ENCODE measurements around the gene FARP1.

FARP1 gene

DNA sequence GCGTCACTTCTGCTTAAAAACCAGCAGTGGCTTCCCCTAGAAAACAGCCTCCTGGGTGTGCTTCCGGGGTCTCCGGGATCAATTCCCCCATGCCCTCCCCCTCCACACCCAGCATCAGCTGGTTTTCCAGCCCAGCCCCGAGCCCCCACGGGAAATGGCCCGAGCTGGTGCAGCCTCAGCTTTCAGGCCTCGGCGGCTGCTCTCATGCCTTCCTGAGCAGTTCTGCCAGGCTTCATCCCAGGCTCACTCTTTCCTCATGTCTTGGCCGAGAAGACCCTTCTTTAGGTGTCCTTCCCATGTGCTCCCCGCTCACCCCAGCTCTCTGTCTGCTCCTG, 137.2 kb downstream of the FARP1 start:
- DNase-seq (ENCODE audit: insufficient read length, low spot score) (no peak), FAIRE-seq (no peak)
- TF ChIP-seq POLR2A (IDR thresholded peaks at IDR 0.05; ENCODE audit: low read depth, low read length) = no peak

DNA sequence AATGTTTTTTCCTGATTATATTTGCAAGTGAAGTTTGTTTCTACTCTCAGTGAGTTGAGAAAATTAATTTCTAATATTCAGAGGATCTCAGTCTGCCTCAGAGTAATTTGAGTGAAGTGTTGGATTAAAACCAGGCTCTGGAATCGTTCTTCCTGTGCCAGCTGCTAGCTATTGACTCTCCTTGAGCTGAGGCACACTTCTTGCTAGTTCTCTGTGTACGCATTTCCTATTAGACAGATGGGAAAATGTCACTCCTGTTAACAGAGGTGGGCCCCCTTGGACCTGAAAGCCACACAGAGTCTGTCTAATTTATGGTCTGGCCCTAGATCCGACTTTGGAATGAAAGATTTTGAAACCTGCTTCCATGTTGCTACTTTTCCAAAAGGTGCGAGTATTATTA, 141.8 kb downstream of the FARP1 start:
- no peak for DNase-seq (ENCODE audit: insufficient read length, low spot score)
- no peak for TF ChIP-seq POLR2A (IDR thresholded peaks at IDR 0.05; ENCODE audit: low read depth, low read length)
- FAIRE-seq = no peak

DNA sequence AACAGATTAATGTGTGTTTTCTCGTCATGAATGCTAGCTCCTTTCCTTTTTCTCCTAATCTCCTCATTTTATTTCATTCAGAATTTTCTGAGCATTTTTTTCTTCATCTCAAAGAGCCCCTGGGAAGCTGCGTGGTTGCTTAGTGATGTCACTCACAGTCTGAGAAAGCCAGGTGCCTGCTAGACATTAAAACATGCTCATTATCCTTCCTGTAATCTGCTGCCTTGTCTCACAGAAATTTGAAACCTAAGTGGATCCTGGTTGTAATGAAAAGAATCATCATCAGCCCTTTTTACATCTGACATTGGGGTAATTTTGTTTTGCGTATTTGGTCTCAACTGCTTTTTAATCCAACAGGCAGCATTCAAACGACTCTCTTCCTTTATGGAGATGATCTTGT, 142.4 kb downstream of the FARP1 start:
- DNase-seq (ENCODE audit: insufficient read length, low spot score) (no peak), FAIRE-seq (peak; percentile 6)
- no peak for TF ChIP-seq POLR2A (IDR thresholded peaks at IDR 0.05; ENCODE audit: low read depth, low read length)

- FAIRE-seq (no peak), DNase-seq (ENCODE audit: insufficient read length, low spot score) (no peak)
- TF ChIP-seq POLR2A (IDR thresholded peaks at IDR 0.05; ENCODE audit: low read depth, low read length) = no peak
Observed at GRCh38 chr13:98285852-98286594, 143.1 kb downstream of the FARP1 start.

- DNase-seq (ENCODE audit: insufficient read length, low spot score) (no peak), FAIRE-seq (peak; percentile 50)
- no peak for TF ChIP-seq POLR2A (IDR thresholded peaks at IDR 0.05; ENCODE audit: low read depth, low read length)
Observed at GRCh38 chr13:98286799-98287198, 143.9 kb downstream of the FARP1 start.

GRCh38 chr13:98288211-98288610, 145.3 kb downstream of the FARP1 start:
- FAIRE-seq = no peak
- TF ChIP-seq POLR2A (IDR thresholded peaks at IDR 0.05; ENCODE audit: low read depth, low read length) = no peak
- no peak for DNase-seq (ENCODE audit: insufficient read length, low spot score)

DNA sequence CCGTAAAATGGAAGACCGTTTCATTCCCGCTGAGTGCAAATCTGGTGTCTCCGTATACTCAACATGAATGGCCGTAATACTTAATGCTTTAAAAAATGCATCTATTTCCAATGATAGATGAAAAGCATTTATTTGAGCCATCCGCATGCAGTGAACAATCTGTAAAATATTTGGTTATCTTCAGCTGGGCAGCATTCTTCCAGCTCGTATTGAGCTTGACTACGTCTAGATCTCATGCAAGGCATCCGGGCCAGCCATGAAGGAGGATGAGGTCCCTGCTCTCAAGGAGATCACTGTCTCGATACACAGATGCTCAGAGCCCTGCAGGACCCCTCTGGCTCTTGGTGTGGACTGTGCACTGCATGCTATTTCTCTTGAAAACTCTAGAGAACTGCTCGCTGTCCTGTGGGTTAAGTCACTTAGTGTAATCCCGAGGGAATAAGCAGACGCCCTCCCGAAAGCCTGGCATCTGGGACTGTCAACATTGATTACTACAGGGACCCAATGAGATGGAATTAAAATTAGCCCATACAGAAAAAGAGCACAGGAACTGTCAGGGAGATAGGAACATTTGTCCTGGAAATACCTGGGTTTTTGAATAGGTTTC, 146.5 kb downstream of the FARP1 start:
- FAIRE-seq (no peak), DNase-seq (ENCODE audit: insufficient read length, low spot score) (no peak)
- no peak for TF ChIP-seq POLR2A (IDR thresholded peaks at IDR 0.05; ENCODE audit: low read depth, low read length)

DNA sequence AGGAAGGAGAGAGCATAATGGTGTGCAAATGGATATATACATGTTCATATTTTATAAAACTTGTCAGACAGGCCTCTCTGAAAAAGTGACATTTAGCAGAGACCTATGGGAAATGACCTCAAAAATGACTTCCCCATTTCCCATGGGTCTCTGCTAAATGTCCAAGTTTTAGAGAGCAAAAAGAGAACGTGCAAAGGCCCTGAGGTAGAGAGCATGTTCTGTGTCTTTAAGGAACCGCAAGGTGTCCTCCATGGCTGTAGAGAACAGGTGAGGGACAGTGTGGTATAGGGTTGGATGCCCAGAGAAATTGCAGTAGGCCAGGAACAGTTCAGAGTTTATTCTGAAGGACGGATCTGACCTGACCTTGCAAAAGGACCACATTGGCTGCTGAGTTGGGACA, 147.4 kb downstream of the FARP1 start:
- no peak for TF ChIP-seq POLR2A (IDR thresholded peaks at IDR 0.05; ENCODE audit: low read depth, low read length)
- DNase-seq (ENCODE audit: insufficient read length, low spot score) = no peak
- FAIRE-seq = no peak

DNA sequence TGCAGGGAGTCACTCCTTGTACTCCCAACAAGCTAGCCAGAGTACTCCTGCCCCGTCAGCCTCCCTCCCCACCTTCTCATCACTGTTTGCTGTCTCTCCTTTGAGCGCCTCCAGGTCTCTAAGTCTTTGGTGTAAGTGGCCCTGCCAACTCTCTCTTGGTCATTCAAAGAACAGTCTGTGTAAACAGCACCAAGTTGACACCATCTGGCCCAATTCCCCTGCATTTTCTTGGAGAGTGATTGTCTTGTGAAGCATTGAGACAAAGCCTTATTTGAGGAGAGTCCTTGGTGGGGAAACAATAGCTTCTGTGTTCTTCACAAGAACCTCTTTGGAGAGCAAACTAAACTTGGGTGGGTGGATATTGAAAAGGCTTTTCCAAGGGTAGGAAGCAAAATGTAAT, 148.8 kb downstream of the FARP1 start:
- TF ChIP-seq POLR2A (IDR thresholded peaks at IDR 0.05; ENCODE audit: low read depth, low read length) = no peak
- no peak for FAIRE-seq
- no peak for DNase-seq (ENCODE audit: insufficient read length, low spot score)

DNA sequence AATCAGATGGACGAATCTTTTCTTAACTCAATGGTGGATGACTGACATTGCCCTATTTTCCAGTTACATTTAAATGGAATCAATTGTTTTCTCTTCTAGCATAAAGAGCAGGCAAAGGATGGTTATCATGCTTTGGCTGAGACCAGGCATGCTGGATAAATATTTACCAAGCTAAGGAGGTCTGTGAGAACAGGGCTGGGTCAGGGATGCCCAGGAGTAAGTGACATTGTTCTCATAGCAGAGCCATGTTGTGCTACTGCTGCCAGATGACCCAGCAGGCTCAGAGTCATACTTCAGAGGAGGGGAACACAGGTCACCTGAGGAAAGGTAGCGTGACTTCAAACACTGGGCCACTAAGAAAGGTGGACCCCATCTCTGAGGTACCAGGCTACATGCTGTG, 150.2 kb downstream of the FARP1 start:
- no peak for TF ChIP-seq POLR2A (IDR thresholded peaks at IDR 0.05; ENCODE audit: low read depth, low read length)
- DNase-seq (ENCODE audit: insufficient read length, low spot score) = no peak
- no peak for FAIRE-seq

- FAIRE-seq = no peak
Observed at GRCh38 chr13:98293570-98294142, 150.8 kb downstream of the FARP1 start.

GRCh38 chr13:98295371-98295770, 152.5 kb downstream of the FARP1 start:
- no peak for TF ChIP-seq POLR2A (IDR thresholded peaks at IDR 0.05; ENCODE audit: low read depth, low read length)
- DNase-seq (ENCODE audit: insufficient read length, low spot score) (no peak), FAIRE-seq (no peak)

More at GRCh38 chr13:98293570-98294142, 150.8 kb downstream of the FARP1 start:
- DNase-seq (ENCODE audit: insufficient read length, low spot score) = no peak
- no peak for TF ChIP-seq POLR2A (IDR thresholded peaks at IDR 0.05; ENCODE audit: low read depth, low read length)

DNA sequence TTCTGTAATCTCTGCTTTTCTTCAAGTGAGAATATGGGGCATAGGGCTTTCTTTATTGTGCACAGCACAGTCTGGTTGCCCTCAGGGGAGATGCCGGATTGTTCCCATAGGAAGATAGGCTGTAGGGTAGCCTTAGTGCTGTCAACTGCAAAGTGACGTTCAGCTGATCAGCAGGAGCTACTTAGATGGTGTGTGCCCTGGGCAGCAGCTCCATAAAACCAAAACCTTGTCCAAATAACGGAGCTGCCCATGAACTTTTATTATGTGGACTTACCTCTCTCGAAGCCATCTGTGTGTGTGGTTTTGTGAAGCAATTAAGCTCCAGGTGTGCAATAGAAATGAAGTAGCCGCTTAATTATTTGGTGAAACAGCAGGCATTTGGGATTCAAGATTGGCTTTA, 154.2 kb downstream of the FARP1 start:
- TF ChIP-seq POLR2A (IDR thresholded peaks at IDR 0.05; ENCODE audit: low read depth, low read length) = no peak
- no peak for FAIRE-seq
- no peak for DNase-seq (ENCODE audit: insufficient read length, low spot score)

GRCh38 chr13:98297745-98298144, 154.9 kb downstream of the FARP1 start:
- FAIRE-seq = no peak

DNA sequence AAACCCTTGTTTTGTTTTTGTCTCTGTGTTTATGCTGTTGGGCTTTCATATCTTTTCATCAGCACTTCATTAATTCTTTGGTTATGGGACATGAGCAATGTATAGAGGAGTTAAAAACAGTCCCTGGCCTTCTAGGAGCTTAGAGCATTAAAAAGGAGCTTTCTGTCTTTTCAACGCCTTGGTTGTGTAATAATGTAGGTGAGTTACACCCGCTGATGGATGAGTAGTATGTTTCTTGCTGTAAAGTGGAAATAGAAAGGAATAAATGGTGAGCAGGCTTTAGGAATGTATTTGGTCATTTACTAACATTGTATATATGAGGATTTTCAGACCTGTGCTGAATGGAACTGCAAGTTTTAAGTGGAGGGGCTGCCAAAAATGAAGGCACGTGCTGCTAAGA, 155.7 kb downstream of the FARP1 start:
- DNase-seq (ENCODE audit: insufficient read length, low spot score) = no peak
- no peak for FAIRE-seq
- no peak for TF ChIP-seq POLR2A (IDR thresholded peaks at IDR 0.05; ENCODE audit: low read depth, low read length)

More at GRCh38 chr13:98297745-98298144, 154.9 kb downstream of the FARP1 start:
- no peak for TF ChIP-seq POLR2A (IDR thresholded peaks at IDR 0.05; ENCODE audit: low read depth, low read length)
- no peak for DNase-seq (ENCODE audit: insufficient read length, low spot score)
